Mesenchymal stem cell (in vitro differentiated cells and primary cell): ENCODE data around the gene PKNOX2.

Experiments used
- DNase-seq: peaks from one replicate; pipeline ENCODE4 v3.0.0-alpha.2; 2013
- H2AFZ ChIP-seq: one replicate; pipeline ENCODE4 v1.6.1; 2013; ENCODE audit warnings: low read depth, mild to moderate bottlenecking, control low read depth, inconsistent platforms, low read length, moderate library complexity
- H2AK5ac ChIP-seq: 2 replicates; pipeline ENCODE4 v1.6.1; 2013; ENCODE audit warnings: low read length, moderate library complexity, mild to moderate bottlenecking, inconsistent platforms; ENCODE audit not compliant: severe bottlenecking
- H2BK120ac ChIP-seq: one replicate; pipeline ENCODE4 v1.6.1; 2013; ENCODE audit warnings: low read depth, mild to moderate bottlenecking, inconsistent platforms, low read length, moderate library complexity
- H2BK12ac ChIP-seq, 2 experiments: one replicate each; pipeline ENCODE4 v1.6.1; 2013; ENCODE audit warnings: inconsistent platforms in 2 of 2, low read length in 2 of 2, mild to moderate bottlenecking in 2 of 2, moderate library complexity in 2 of 2, control low read depth in 1 of 2
- H2BK15ac ChIP-seq: one replicate; pipeline ENCODE4 v1.6.1; 2013; ENCODE audit warnings: mild to moderate bottlenecking, low read depth, inconsistent platforms; ENCODE audit not compliant: poor library complexity, severe bottlenecking
- H2BK5ac ChIP-seq: 2 replicates; pipeline ENCODE4 v1.6.1; 2013; ENCODE audit warnings: low read depth, mild to moderate bottlenecking, low read length, control low read depth, inconsistent platforms; ENCODE audit not compliant: poor library complexity, severe bottlenecking
- H3K14ac ChIP-seq, 2 experiments: one replicate each; pipeline ENCODE4 v1.6.1; 2013; ENCODE audit warnings: inconsistent platforms in 2 of 2, low read length in 2 of 2, control low read depth in 1 of 2, mild to moderate bottlenecking in 1 of 2, moderate library complexity in 1 of 2
- H3K18ac ChIP-seq, 2 experiments: one replicate each; pipeline ENCODE4 v1.6.1; 2013; ENCODE audit warnings: inconsistent platforms in 2 of 2, low read length in 2 of 2, control low read depth in 1 of 2, low read depth in 1 of 2, mild to moderate bottlenecking in 1 of 2
- H3K23ac ChIP-seq, 2 experiments: one replicate each; pipeline ENCODE4 v1.6.1; 2013; ENCODE audit warnings: inconsistent platforms in 2 of 2, low read length in 2 of 2, mild to moderate bottlenecking in 2 of 2, moderate library complexity in 2 of 2, control low read depth in 1 of 2
- H3K27ac ChIP-seq: 2 replicates; pipeline ENCODE4 v1.5.1; 2013; ENCODE audit warnings: mild to moderate bottlenecking, moderate library complexity, low read length, control low read depth, inconsistent platforms; ENCODE audit not compliant: poor library complexity, severe bottlenecking
- H3K27me3 ChIP-seq, 2 experiments: 2 replicates each; pipeline versions ENCODE4 v1.6.1 to v1.7.0; 2013; ENCODE audit warnings: low read length in 2 of 2, mild to moderate bottlenecking in 2 of 2, moderate library complexity in 2 of 2, control low read depth in 1 of 2, inconsistent platforms in 1 of 2; ENCODE audit not compliant: control insufficient read depth in 1 of 2, insufficient read depth in 1 of 2
- H3K36me3 ChIP-seq, 2 experiments: 2 replicates each; pipeline versions ENCODE4 v1.6.1 to v1.7.0; 2013; ENCODE audit warnings: low read length in 2 of 2, control low read depth in 1 of 2, inconsistent platforms in 1 of 2, low read depth in 1 of 2, mild to moderate bottlenecking in 1 of 2; ENCODE audit not compliant: insufficient read depth in 2 of 2, control insufficient read depth in 1 of 2
- H3K4ac ChIP-seq, 2 experiments: one replicate each; pipeline ENCODE4 v1.6.1; 2013; ENCODE audit warnings: inconsistent platforms in 2 of 2, low read length in 2 of 2, mild to moderate bottlenecking in 2 of 2, moderate library complexity in 2 of 2, control low read depth in 1 of 2, low read depth in 1 of 2
- H3K4me1 ChIP-seq: 2 replicates; pipeline ENCODE4 v1.6.1; 2013; ENCODE audit warnings: low read depth, low read length, control low read depth; ENCODE audit not compliant: control insufficient read depth, insufficient read depth
- H3K4me2 ChIP-seq: 2 replicates; pipeline ENCODE4 v1.6.1; 2013; ENCODE audit warnings: low read length, mild to moderate bottlenecking, inconsistent platforms; ENCODE audit not compliant: poor library complexity, severe bottlenecking
- H3K4me3 ChIP-seq, 2 experiments: 2 replicates each; pipeline versions ENCODE4 v1.5.1 to v1.7.0; 2013; ENCODE audit warnings: low read length in 2 of 2, mild to moderate bottlenecking in 2 of 2, control low read depth in 1 of 2, low read depth in 1 of 2; ENCODE audit not compliant: insufficient read depth in 1 of 2
- H3K79me1 ChIP-seq: replicated peaks from 2 replicates; pipeline ENCODE4 v1.6.1; 2013; ENCODE audit warnings: mild to moderate bottlenecking, control low read depth, low read length, inconsistent platforms; ENCODE audit not compliant: poor library complexity, severe bottlenecking
- H3K9ac ChIP-seq: 2 replicates; pipeline ENCODE4 v1.7.0; 2013; ENCODE audit warnings: mild to moderate bottlenecking, low read length, moderate library complexity
- H3K9me3 ChIP-seq: 2 replicates; pipeline ENCODE4 v1.7.0; 2013; ENCODE audit warnings: mild to moderate bottlenecking, low read length; ENCODE audit not compliant: control insufficient read depth
- H4K8ac ChIP-seq: one replicate; pipeline ENCODE4 v1.6.1; 2013; ENCODE audit warnings: inconsistent platforms, mild to moderate bottlenecking, low read length, moderate library complexity
- H4K91ac ChIP-seq: one replicate; pipeline ENCODE4 v1.6.1; 2013; ENCODE audit warnings: mild to moderate bottlenecking, low read length, inconsistent platforms
- WGBS: methylation state at CpG from one replicate; pipeline ENCODE4 v1.1.7; 2013; ENCODE audit warnings: mixed read lengths; 5-methylcytosine and 5-hydroxymethylcytosine counted together

The PKNOX2 gene

DNA sequence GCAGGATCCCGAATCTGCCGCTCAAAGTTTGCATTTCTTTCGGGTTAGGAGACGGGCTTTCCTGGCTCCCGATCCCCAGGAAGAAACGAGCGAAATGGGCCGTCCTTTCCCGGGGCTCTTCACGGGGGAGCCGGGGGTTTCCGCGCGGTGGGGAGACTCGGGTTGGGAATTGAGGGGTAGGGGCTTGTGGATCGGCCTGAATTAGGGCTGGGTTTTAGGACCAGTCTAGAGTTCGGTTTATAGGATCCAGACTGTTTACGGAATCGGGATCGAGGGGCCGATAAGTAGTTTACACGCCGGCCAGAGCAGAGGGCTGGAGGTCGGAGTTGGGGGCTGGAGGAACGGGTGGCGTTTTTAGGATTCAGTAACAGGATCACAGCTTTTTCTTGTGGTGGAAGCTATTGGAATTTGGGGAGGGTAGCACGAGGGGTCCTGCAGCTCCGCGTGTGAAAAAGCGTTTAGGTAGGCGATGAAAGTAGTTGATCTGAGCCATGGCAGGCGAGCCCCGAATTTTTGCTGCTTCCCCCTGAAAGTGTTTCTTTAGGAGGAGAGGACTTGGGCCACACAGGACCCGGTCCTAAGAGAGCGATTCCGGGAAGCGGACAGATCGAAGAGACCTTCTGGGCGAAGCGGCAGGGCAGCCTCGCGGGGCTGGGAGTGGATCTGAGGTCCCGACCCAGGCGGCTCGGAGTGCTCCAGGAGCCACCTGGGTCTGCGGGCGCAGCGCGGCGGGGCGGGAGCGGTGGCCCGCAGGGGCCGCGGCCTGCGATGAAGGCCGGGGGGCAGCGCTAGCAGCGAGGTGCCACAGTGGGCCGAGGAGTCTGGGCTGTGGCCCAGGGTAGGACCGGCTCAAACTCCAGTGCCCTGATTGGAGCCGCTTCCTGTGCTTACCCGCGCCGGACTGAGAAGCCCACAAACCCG, 1.6 kb downstream of the PKNOX2 start:
- H2BK120ac ChIP-seq: peak overlapping the region; percentile 82

DNA sequence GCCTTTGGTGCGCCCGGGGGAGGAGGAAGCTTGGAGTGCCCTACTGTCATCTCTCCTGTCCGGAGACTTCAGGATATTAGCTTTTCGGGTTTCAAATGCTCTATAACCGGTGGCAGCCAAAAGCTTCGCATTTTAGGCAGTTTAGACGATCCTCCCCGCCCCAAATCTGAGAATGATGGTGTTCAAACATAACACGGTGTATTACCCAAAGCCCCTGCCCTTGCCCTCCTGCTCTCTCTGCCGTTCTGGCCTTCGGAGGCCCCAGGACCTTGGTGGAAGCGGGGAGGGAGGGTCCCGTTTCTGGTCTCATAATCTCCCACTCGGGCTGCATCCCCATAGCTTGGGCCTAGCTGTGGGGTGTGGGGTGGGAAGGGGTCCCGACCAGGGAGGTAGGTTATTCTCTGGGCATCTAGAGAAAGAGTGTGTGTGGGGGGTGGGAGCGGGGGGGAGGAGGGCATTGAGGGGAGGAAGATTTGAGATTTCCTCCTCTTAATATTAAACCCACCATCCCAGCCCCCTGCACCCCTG, 2.3 kb downstream of the PKNOX2 start:
- Histone ChIP-seq H3K79me1 (peaks cover 2% of the 10 kb centered on the region), H3K9me3 (no peaks in the 10 kb centered on the region), H3K4ac (peak overlapping the region; percentile 46 to 89), H3K23ac (peak overlapping the region in 1 of 2 experiments; percentile 3), H3K27me3 (peaks cover 0 to 59% of the 10 kb centered on the region in 2 experiments), H3K4me2 (peak overlapping the region; percentile 82), H3K4me1 (peaks cover 37% of the 10 kb centered on the region), H3K14ac (no peak overlapping the region), H2BK15ac (peak overlapping the region; percentile 94), H3K4me3 (peak overlapping the region; percentile 86 to 87), H2BK12ac (peak overlapping the region in 1 of 2 experiments; percentile 37), H2BK120ac (peak overlapping the region; percentile 67), H3K36me3 (peaks cover 0 to 5% of the 10 kb centered on the region in 2 experiments), H3K27ac (peak overlapping the region; percentile 74), H2AK5ac (peak overlapping the region; percentile 81), H4K8ac (peak overlapping the region; percentile 70), H3K18ac (peak overlapping the region; percentile 79 to 81), H3K9ac (peak overlapping the region; percentile 84), H2BK5ac (peak overlapping the region; percentile 98), H2AFZ (no peak overlapping the region), H4K91ac (peak overlapping the region; percentile 87)
- WGBS: 4% methylated on average over 14 of the region's 16 CpGs
- no peak for DNase-seq

More for the DNA sequence above, 1.6 kb downstream of the PKNOX2 start:
- H3K36me3 ChIP-seq: no peaks in the 10 kb centered on the region
- peaks cover 29% of the 10 kb centered on the region for H3K4me1 ChIP-seq
- peak overlapping the region; percentile 88 for H2AK5ac ChIP-seq
- peak overlapping the region in 1 of 2 experiments; percentile 57 for H3K23ac ChIP-seq
- peak overlapping the region in 1 of 2 experiments; percentile 37 for H2BK12ac ChIP-seq
- 2% methylated on average over 66 of the region's 66 CpGs for WGBS
- H3K27ac ChIP-seq: peak overlapping the region; percentile 79
- H3K79me1 ChIP-seq: peaks cover 2% of the 10 kb centered on the region
- H3K4ac ChIP-seq: peak overlapping the region; percentile 46 to 89
- H3K9me3 ChIP-seq: no peaks in the 10 kb centered on the region
- peak overlapping the region; percentile 72 for H4K91ac ChIP-seq
- H3K14ac ChIP-seq: peak overlapping the region; percentile 25 to 56
- peak overlapping the region; percentile 75 for H4K8ac ChIP-seq
- H2BK5ac ChIP-seq: peak overlapping the region; percentile 98
- H3K27me3 ChIP-seq: peaks cover 0 to 57% of the 10 kb centered on the region in 2 experiments
- peak overlapping the region; percentile 86 to 87 for H3K4me3 ChIP-seq
- H3K4me2 ChIP-seq: peak overlapping the region; percentile 82
- no peak overlapping the region for H2AFZ ChIP-seq
- peak overlapping the region; percentile 84 for H3K9ac ChIP-seq
- peak overlapping the region; percentile 81 to 88 for H3K18ac ChIP-seq
- H2BK15ac ChIP-seq: peak overlapping the region; percentile 94
- peak; percentile 44 for DNase-seq

DNA sequence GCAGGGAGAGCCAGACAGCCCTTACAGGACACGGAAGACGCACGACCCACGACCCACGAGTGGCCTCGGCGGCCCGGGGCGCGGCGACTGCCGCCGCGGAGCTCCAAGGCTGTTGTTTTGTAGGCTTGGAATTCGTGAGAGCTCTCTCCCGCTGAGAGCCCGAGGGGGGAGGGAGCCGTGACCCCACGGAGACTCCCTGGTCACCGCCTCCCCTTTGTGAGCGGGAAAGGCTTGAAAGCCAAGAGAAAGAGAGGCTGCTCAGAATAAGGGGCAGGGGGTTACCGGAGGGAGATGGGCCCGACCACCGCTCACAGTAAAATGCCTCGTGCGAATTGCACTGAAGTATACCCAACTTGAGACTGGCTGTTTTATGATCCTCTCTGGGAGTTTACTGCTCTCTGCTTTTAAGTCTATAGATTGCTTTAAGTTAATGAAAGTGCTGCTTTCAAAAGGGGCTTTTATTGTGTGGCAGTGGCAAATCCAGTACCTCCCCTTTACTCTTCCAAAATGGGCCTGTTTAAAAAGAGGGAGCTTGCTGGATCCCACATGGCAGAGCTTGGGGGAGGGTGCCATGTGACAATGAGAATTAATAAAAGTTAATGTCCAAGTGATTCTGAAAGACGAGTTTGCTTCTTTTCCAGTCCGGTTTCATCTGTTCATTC, 2.9 kb downstream of the PKNOX2 start:
- Histone ChIP-seq H3K27ac (peak overlapping the region; percentile 74), H3K9ac (peak overlapping the region; percentile 84), H3K14ac (no peak overlapping the region), H2AK5ac (peak overlapping the region; percentile 50), H3K79me1 (peaks cover 2% of the 10 kb centered on the region), H2BK120ac (no peak overlapping the region), H3K23ac (no peak overlapping the region), H3K36me3 (peaks cover 0 to 9% of the 10 kb centered on the region in 2 experiments), H2BK5ac (no peak overlapping the region), H2BK12ac (peak overlapping the region in 1 of 2 experiments; percentile 8), H3K4me2 (peak overlapping the region; percentile 82), H2BK15ac (no peak overlapping the region), H4K8ac (peak overlapping the region; percentile 69), H4K91ac (no peak overlapping the region), H3K27me3 (peaks cover 0 to 59% of the 10 kb centered on the region in 2 experiments), H3K18ac (peak overlapping the region; percentile 45 to 54), H3K9me3 (no peaks in the 10 kb centered on the region), H2AFZ (no peak overlapping the region), H3K4ac (peak overlapping the region in 1 of 2 experiments; percentile 69), H3K4me1 (peaks cover 40% of the 10 kb centered on the region), H3K4me3 (peak overlapping the region; percentile 86 to 87)
- 3% methylated on average over 28 of the region's 28 CpGs for WGBS
- DNase-seq: peak; percentile 69
